NT2/D1 (cell line): ENCODE data around the gene BPIFB2.
"Not testable (repeated sequence)": the region's sequence is repeated elsewhere in the genome, so short reads cannot be mapped to it uniquely, and the experiment has no call there.

ENCODE experiments used
- DNase-seq: peaks from one replicate; pipeline ENCODE4 v3.0.0-alpha.2; 2011; ENCODE audit warnings: low read depth, low spot score
- H3K27me3 ChIP-seq: 2 replicates; pipeline ENCODE4 v1.6.0; 2011; ENCODE audit warnings: mild to moderate bottlenecking; ENCODE audit not compliant: insufficient read length, insufficient read depth
- H3K36me3 ChIP-seq: 2 replicates; pipeline ENCODE4 v1.6.1; 2011; ENCODE audit warnings: mild to moderate bottlenecking, low read length, mixed read lengths; ENCODE audit not compliant: insufficient read depth, insufficient read length
- H3K4me1 ChIP-seq: 2 replicates; pipeline ENCODE4 v1.5.1; 2011; ENCODE audit not compliant: insufficient read depth, insufficient read length
- H3K4me3 ChIP-seq: 2 replicates; pipeline ENCODE4 v1.5.1; 2011; ENCODE audit warnings: low read depth; ENCODE audit not compliant: insufficient read length
- H3K9ac ChIP-seq: 2 replicates; pipeline ENCODE4 v1.6.0; 2011; ENCODE audit warnings: low read depth; ENCODE audit not compliant: insufficient read length
- H3K9me3 ChIP-seq: 2 replicates; pipeline ENCODE4 v1.5.1; 2011; ENCODE audit warnings: mild to moderate bottlenecking, low read length; ENCODE audit not compliant: insufficient read depth
- SUZ12 ChIP-seq: IDR thresholded peaks from 2 replicates; pipeline ENCODE4 v1.6.1; 2011; ENCODE audit not compliant: insufficient read length, insufficient read depth; ENCODE audit errors: extremely low read depth
- YY1 ChIP-seq: IDR thresholded peaks from 2 replicates; pipeline ENCODE4 v1.6.1; 2011; ENCODE audit not compliant: insufficient read length, insufficient read depth
- ZNF274 ChIP-seq: IDR thresholded peaks from 2 replicates; pipeline ENCODE4 v1.6.1; 2011; ENCODE audit warnings: mild to moderate bottlenecking, low read depth, low read length

Gene BPIFB2, protein sequence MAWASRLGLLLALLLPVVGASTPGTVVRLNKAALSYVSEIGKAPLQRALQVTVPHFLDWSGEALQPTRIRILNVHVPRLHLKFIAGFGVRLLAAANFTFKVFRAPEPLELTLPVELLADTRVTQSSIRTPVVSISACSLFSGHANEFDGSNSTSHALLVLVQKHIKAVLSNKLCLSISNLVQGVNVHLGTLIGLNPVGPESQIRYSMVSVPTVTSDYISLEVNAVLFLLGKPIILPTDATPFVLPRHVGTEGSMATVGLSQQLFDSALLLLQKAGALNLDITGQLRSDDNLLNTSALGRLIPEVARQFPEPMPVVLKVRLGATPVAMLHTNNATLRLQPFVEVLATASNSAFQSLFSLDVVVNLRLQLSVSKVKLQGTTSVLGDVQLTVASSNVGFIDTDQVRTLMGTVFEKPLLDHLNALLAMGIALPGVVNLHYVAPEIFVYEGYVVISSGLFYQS

DNA sequence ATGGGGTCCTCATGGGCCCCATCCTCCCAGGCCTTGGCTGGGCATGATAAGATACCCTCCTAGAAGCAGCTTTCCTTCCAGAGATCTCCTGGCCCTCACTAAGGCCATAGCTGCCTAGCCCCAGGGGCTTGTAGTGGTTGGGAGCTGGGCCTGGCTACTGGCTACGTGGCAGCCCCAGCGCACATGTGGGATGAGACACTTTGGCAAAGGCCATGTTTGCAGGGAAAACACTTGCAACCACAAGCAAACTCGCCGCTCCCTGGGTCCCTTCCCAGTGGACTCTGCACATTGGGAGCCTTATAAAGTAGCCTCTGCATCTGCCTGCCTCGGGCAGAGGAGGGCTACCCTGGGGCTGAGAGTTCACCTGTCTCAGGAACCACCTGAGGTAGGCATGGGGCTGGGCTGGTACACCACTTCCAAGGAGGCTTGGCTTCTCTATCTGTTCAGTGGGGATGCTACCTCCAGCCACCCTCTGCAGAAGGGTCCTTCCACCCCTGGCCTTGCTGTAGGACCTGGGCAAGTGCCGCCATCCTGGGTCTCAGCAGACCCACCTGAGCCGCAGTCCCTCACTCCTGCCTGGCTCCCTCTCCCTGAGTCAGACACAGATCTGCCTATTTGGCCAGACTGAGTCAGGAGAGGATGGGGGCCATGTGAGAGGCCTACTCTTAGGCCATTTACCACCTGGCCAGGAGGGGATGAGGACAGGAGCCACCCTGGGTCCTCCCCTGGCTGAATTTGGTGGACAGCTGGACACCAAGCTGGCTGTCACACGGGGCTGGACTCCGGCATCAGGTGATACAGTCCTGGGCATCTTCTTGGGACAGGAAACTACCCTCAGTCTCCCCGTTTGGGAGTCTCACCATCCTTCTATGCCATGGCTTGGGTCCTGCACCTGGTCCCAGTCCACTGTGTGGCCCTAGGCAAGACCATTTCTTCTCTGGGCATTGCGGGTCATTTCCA is at the start of gene BPIFB2:
Gene BPIFB2 (plus strand): TSS at position 329 of the 960 bp plus-strand sequence. CDS start 871 bp downstream, outside the sequence.
- Histone ChIP-seq H3K9ac (no peak within 1 kb of the TSS), H3K27me3 (peaks cover 3% of the 10 kb centered on the region), H3K4me3 (no peak within 1 kb of the TSS), H3K4me1 (peaks cover 2% of the 10 kb centered on the region), H3K9me3 (peaks cover 10% of the 10 kb centered on the region), H3K36me3 (no peaks in the 10 kb centered on the region)
- no peak for DNase-seq
- TF ChIP-seq SUZ12 (no peak), ZNF274 (no peak), YY1 (no peak)

DNA sequence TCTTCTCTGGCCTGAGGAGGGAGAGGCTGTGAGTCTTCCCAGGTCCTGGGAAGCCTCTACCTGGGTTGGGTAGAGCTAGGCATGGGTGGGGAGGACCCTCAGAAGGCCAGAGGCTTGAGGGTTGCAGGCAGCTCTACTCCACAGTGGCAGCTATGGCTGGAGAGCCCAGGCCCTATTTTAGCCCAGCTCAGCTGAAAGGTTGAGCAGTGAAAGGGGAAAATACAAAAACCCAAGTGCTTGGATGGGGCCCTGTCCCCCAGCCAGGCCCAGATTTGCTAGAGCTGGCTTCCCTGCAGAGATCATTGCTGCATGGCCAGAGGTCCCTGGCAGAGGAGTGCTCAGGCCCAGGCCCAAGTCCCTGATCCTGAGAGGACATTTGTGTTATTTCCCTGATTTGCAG is 48.9 kb upstream of the BPIFB2 start:
- TF ChIP-seq ZNF274 (no peak), SUZ12 (no peak), YY1 (no peak)
- H3K9me3 ChIP-seq, result peaks cover 22% of the 10 kb centered on the region
- H3K27me3 ChIP-seq, result peaks cover 4% of the 10 kb centered on the region
- H3K9ac ChIP-seq, result no peak overlapping the region
- H3K4me3 ChIP-seq, result no peak overlapping the region
- H3K36me3 ChIP-seq, result no peaks in the 10 kb centered on the region
- no peaks in the 10 kb centered on the region for H3K4me1 ChIP-seq
- no peak for DNase-seq

DNA sequence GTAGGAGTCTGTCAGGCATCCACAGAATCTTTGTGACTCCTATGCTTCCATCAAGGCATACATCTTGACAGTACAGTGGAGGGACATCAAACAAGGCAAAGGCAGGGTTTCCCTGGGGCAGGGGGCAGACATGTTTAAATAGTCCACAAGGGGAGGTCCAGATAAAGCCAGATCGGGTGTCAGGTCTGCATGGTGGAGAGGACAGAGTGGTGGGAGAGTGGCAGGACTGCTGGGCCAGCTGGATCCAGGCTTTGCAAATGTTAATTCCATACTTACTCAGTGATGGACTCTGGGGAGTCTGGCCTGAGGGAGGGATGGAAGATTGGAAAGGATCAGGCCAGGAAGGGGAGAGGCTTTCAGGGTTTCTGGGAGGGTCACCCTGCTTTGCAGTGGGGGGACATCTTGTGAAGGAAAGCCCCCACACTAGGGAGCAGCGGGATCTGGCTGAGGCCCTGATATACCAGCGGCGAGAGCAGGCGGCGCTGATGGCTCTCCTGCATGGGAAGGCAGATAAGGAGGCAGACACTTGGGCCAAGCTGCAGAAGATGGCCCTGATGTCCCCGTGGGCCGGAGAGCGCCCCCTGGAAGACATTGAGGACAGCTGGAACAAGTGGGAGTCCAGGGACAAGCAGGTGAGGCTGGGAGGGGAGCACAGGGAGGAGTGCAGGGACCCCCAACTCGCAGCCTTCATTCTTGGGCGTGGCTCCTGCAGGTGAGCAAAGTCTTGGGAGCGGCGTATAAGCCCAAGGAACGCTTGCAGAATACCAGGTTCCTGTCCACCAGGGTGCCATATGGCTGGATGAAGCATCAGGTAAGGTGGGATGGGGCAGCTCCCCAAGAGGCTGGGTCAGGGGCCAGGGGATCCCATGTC is 47.9 kb upstream of the BPIFB2 start:
- no peak for TF ChIP-seq SUZ12
- no peak for TF ChIP-seq YY1
- no peak for TF ChIP-seq ZNF274
- Histone ChIP-seq H3K27me3 (no peaks in the 10 kb centered on the region), H3K9ac (no peak overlapping the region), H3K4me3 (no peak overlapping the region), H3K9me3 (peaks cover 22% of the 10 kb centered on the region), H3K4me1 (no peaks in the 10 kb centered on the region), H3K36me3 (no peaks in the 10 kb centered on the region)
- DNase-seq, result no peak

DNA sequence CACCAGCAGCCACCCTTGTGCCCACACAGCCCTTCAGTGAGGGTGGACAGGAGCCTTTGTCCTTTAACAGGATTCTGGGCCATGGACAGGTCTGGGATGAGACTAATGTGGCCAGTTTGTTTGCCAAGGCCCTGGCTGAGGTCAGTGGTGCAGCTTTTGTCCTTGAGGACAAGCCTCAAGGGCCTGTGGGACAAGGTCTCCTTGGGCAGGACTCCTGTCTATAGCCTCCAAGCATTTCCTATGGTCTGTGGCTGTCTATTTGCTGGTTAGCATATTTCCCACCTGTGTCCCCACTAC is 47.3 kb upstream of the BPIFB2 start:
- Histone ChIP-seq H3K9me3 (peaks cover 22% of the 10 kb centered on the region), H3K27me3 (no peaks in the 10 kb centered on the region)
- TF ChIP-seq ZNF274 (no peak), SUZ12 (no peak), YY1 (no peak)

DNA sequence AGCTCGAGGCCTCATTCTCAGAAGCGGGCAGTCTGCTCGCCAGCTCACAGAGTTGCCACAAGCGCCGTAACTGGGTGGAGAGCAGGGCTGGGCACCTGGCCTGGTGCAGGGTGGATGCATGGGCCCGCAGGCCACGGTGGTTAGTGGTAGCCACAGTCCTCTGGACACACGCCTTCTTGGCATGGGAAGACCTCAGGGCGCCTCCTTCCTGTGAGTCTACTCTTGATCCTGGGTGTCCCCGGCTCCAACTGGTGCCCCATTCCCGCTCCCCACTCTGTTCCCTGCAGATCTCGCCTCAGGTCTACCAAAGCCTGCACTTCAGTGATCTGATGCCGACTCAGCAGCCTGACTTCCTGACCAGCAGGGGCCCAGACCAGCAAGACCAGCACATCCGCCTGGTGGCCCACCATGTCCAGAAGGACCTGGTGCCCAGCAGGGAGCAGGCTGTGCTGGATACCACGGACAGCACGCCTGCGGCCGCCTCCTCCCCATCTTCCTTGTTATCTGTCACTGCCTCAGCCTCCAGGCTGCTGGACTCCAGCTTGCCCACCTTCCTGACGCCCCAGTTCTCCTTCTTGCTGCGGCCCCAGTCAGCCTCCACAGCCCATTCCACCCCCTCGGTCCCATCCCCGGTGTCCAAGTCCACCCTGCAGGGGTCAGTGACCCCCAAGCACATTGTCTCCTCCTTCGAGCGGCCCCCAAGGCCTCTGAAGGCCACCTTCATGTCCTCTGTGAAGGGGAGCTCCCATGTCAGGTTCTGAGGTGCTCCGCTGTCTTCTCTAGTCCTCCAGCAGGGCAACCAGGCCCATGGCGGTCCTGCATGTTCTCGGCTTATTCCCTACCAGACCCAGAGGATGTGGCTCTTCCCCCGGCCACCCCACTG is 46.4 kb upstream of the BPIFB2 start:
- TF ChIP-seq ZNF274, result no peak
- TF ChIP-seq SUZ12, result no peak
- no peak for TF ChIP-seq YY1
- peaks cover 21% of the 10 kb centered on the region for H3K9me3 ChIP-seq
- H3K4me3 ChIP-seq, result no peak overlapping the region
- no peak for DNase-seq
- no peaks in the 10 kb centered on the region for H3K4me1 ChIP-seq
- H3K36me3 ChIP-seq, result no peaks in the 10 kb centered on the region
- H3K27me3 ChIP-seq, result no peaks in the 10 kb centered on the region
- no peak overlapping the region for H3K9ac ChIP-seq

More for the DNA sequence above, 47.3 kb upstream of the BPIFB2 start:
- Histone ChIP-seq H3K36me3 (no peaks in the 10 kb centered on the region), H3K4me3 (no peak overlapping the region), H3K9ac (no peak overlapping the region), H3K4me1 (no peaks in the 10 kb centered on the region)
- no peak for DNase-seq

DNA sequence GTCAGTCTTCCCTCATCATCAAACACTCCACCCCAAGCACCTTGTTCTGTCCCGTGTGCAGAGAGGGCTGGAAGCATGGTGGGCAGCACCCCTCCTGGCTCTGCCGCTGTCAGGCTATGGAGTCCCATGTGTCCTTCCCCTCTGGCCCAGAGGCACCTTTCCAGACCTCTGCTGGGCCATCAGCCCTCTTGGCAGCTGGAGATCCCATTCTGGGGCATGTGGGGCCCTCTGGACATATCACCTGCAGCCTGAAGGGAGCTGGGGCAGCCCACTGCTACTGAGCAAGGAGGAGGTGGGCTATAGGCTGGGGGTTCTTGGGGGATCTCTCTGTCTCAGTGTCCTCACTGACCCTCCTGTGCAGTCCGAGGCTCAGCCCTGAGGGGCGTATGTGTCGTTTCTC is 45.5 kb upstream of the BPIFB2 start:
- TF ChIP-seq ZNF274 (no peak), SUZ12 (no peak), YY1 (no peak)
- peaks cover 12% of the 10 kb centered on the region for H3K9me3 ChIP-seq
- no peak overlapping the region for H3K9ac ChIP-seq
- no peaks in the 10 kb centered on the region for H3K36me3 ChIP-seq
- DNase-seq, result no peak
- no peak overlapping the region for H3K4me3 ChIP-seq
- no peaks in the 10 kb centered on the region for H3K27me3 ChIP-seq
- no peaks in the 10 kb centered on the region for H3K4me1 ChIP-seq

DNA sequence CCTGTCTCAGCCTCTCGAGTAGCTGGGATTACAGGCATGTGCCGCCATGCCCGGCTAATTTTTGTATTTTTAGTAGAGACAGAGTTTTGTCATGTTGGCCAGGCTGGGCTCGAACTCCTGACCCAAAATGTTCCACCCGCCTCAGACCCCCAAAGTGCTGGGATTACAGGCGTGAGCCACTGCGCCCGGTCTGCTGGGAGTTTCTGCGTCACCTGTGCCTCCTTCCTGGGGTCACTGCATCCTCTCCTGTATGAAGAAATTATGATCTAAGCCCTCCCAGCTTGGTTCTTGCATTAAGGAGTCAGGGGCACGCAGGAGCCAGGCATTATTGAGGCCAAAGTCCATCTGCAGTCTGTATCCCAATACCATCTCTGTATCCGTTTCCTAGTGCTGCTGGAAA is 44.9 kb upstream of the BPIFB2 start:
- H3K36me3 ChIP-seq, DNase-seq, H3K9ac ChIP-seq, H3K4me1 ChIP-seq, H3K27me3 ChIP-seq, H3K4me3 ChIP-seq, H3K9me3 ChIP-seq: not testable (repeated sequence)
